GM21526 (cell line): ENCODE results near the gene PTDSS2.

Experiments
- ATAC-seq: cut with Tn5 transposase; IDR thresholded peaks from one replicate; pipeline ENCODE4 v1.9.1; 2021; ENCODE audit warnings: moderate library complexity; ENCODE audit not compliant: unreplicated experiment, low FRiP score

PTDSS2 gene

GRCh38 chr11:521177-521688 lies 71.2 kb downstream of the PTDSS2 start:
- no peak for ATAC-seq

- ATAC-seq = no peak
These were observed 76.1 kb downstream of the PTDSS2 start for GRCh38 chr11:526192-526591.

- ATAC-seq = no peak
These were observed 78.2 kb downstream of the PTDSS2 start for GRCh38 chr11:528166-528814.

GRCh38 chr11:528815-529727 lies 79.0 kb downstream of the PTDSS2 start:
- no peak for ATAC-seq

- no peak for ATAC-seq
These were observed 79.8 kb downstream of the PTDSS2 start for GRCh38 chr11:529728-530411.

GRCh38 chr11:530960-531831 lies 81.1 kb downstream of the PTDSS2 start:
- no peak for ATAC-seq

GRCh38 chr11:531919-532526 lies 81.9 kb downstream of the PTDSS2 start:
- ATAC-seq = no peak

- ATAC-seq = no peak
These were observed 82.5 kb downstream of the PTDSS2 start for GRCh38 chr11:532527-532985.

GRCh38 chr11:532986-533585 lies 83.0 kb downstream of the PTDSS2 start:
- ATAC-seq = no peak

GRCh38 chr11:533586-534395 lies 83.7 kb downstream of the PTDSS2 start:
- ATAC-seq = no peak

GRCh38 chr11:534396-535209 lies 84.5 kb downstream of the PTDSS2 start:
- no peak for ATAC-seq

- ATAC-seq = peak; percentile 3
These were observed 85.1 kb downstream of the PTDSS2 start for GRCh38 chr11:535210-535518.

GRCh38 chr11:535519-536454 lies 85.7 kb downstream of the PTDSS2 start, which contains the start of gene HRAS:
HRAS (minus strand) TSS chr11:535576.
- ATAC-seq = peak; percentile 63

- peak; percentile 48 for ATAC-seq
These were observed 87.0 kb downstream of the PTDSS2 start, which contains the start of gene LRRC56 for GRCh38 chr11:536841-537621. LRRC56 (plus strand) TSS chr11:537527; CDS start chr11:540685, 3,158 bp downstream.

- no peak for ATAC-seq
These were observed 87.7 kb downstream of the PTDSS2 start for GRCh38 chr11:537622-538430.
